ENCODE measurements around the gene NUP98. TPM values are rescaled to one million over a fixed set of nuclear protein-coding genes. Genes with fewer than 3 reads are reported as not detected.

NUP98 gene
- total and polyA plus RNA-seq, 4 donors: 10.9 to 75.0 (median 43.9) TPM

DNA sequence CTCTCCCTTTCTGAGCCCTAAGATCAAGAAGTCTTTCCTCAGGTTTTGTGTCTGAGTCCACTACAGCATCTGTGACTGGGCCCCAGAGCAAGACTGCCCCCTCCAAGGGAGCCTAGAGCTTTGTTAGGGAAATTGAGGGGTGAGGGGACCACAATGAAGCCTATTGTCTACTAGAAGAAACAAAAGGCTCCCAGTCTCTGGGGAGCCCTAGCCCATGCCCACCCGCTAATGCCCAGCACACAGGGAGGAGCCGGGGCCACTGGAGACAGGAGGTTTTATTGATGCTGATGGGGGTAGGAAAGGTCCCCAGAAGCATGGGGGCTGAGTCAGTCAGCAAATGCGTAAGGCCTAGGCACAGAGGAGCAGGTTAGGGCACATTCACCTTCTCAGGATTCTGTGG lies 29.4 kb upstream of the NUP98 start:
- H3K4me3 ChIP-seq (ENCODE audit: low read depth in 1 of 3, low read length in 3 of 3): no peak overlapping the region
- TF ChIP-seq, protein P1, sequence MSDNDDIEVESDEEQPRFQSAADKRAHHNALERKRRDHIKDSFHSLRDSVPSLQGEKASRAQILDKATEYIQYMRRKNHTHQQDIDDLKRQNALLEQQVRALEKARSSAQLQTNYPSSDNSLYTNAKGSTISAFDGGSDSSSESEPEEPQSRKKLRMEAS (IDR thresholded peaks at IDR 0.05): no peak
- TF ChIP-seq, protein P2, sequence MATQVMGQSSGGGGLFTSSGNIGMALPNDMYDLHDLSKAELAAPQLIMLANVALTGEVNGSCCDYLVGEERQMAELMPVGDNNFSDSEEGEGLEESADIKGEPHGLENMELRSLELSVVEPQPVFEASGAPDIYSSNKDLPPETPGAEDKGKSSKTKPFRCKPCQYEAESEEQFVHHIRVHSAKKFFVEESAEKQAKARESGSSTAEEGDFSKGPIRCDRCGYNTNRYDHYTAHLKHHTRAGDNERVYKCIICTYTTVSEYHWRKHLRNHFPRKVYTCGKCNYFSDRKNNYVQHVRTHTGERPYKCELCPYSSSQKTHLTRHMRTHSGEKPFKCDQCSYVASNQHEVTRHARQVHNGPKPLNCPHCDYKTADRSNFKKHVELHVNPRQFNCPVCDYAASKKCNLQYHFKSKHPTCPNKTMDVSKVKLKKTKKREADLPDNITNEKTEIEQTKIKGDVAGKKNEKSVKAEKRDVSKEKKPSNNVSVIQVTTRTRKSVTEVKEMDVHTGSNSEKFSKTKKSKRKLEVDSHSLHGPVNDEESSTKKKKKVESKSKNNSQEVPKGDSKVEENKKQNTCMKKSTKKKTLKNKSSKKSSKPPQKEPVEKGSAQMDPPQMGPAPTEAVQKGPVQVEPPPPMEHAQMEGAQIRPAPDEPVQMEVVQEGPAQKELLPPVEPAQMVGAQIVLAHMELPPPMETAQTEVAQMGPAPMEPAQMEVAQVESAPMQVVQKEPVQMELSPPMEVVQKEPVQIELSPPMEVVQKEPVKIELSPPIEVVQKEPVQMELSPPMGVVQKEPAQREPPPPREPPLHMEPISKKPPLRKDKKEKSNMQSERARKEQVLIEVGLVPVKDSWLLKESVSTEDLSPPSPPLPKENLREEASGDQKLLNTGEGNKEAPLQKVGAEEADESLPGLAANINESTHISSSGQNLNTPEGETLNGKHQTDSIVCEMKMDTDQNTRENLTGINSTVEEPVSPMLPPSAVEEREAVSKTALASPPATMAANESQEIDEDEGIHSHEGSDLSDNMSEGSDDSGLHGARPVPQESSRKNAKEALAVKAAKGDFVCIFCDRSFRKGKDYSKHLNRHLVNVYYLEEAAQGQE (IDR thresholded peaks at IDR 0.05): no peak
- TF ChIP-seq FOXA1 (IDR thresholded peaks at IDR 0.05): no peak
- TF ChIP-seq, protein P3, sequence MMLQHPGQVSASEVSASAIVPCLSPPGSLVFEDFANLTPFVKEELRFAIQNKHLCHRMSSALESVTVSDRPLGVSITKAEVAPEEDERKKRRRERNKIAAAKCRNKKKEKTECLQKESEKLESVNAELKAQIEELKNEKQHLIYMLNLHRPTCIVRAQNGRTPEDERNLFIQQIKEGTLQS (IDR thresholded peaks at IDR 0.05): no peak
- H3K4me1 ChIP-seq (ENCODE audit: control insufficient read depth in 4 of 4, insufficient read depth in 4 of 4, low read length in 3 of 4): peaks cover 0 to 4% (median 1%) of the 10 kb centered on the region in 4 donors
- no peak for DNase-seq (ENCODE audit: low spot score)
- peaks cover 4 to 17% (median 13%) of the 10 kb centered on the region in 4 donors for H3K36me3 ChIP-seq (ENCODE audit: control insufficient read depth in 4 of 4, insufficient read depth in 3 of 4, low read depth in 1 of 4, low read length in 3 of 4)
- H3K9ac ChIP-seq (ENCODE audit: low read depth in 1 of 2, low read length in 2 of 2): no peak overlapping the region
- H3K27me3 ChIP-seq (ENCODE audit: control insufficient read depth in 4 of 4, insufficient read depth in 4 of 4, low read length in 3 of 4): no peaks in the 10 kb centered on the region
- no peaks in the 10 kb centered on the region for H3K9me3 ChIP-seq (ENCODE audit: control insufficient read depth in 4 of 4, low read length in 3 of 4)
- WGBS: 97% methylated on average over 3 of the region's 3 CpGs
- no peak overlapping the region for H3K27ac ChIP-seq (ENCODE audit: low read depth in 1 of 2, low read length in 2 of 2)

DNA sequence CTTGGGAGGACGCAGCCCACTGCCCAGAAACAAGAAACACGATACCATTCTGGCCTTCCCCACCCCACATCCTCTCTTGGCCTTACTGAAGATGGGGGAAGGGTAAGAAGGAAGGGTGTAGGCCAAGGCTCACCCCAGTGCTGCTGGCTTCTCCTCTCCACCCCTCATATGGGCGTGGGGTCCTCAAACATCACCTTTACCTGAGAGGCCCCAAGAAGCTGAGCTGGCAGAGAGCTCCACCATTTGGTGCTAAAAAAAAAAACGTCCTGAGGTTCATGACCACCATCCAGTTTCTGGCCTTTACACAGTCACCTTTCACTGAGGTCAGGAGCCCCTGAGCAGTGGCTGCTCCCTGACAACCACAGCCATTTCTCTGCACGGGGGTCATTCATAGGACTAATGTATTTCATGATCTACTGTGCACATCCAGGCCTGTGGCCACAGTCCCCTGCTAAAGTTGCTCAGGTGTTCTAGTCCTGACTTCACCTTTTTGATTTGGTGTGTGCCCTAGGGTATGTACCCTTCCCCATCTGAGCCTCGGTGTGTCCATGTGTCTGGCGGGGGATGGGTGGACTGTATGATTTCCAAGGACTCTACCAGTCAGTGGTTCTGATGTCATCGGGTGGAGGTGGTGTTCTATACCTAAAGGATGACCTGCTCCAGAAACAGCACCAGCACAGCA lies 28.3 kb upstream of the NUP98 start:
- no peaks in the 10 kb centered on the region for H3K9me3 ChIP-seq (ENCODE audit: control insufficient read depth in 4 of 4, low read length in 3 of 4)
- H3K9ac ChIP-seq (ENCODE audit: low read depth in 1 of 2, low read length in 2 of 2): no peak overlapping the region
- DNase-seq (ENCODE audit: low spot score): no peak
- no peaks in the 10 kb centered on the region for H3K4me1 ChIP-seq (ENCODE audit: control insufficient read depth in 4 of 4, insufficient read depth in 4 of 4, low read length in 3 of 4)
- no peaks in the 10 kb centered on the region for H3K27me3 ChIP-seq (ENCODE audit: control insufficient read depth in 4 of 4, insufficient read depth in 4 of 4, low read length in 3 of 4)
- peaks cover 4 to 21% (median 13%) of the 10 kb centered on the region in 4 donors for H3K36me3 ChIP-seq (ENCODE audit: control insufficient read depth in 4 of 4, insufficient read depth in 3 of 4, low read depth in 1 of 4, low read length in 3 of 4)
- WGBS: 85% methylated on average over 8 of the region's 8 CpGs
- H3K4me3 ChIP-seq (ENCODE audit: low read depth in 1 of 3, low read length in 3 of 3): no peak overlapping the region
- TF ChIP-seq HNF4A (conservative IDR thresholded peaks at IDR 0.05) (no peak), EGR1 (IDR thresholded peaks at IDR 0.05; ENCODE audit: low read depth in 2 of 2) (no peak)
- TF ChIP-seq, protein P1 (IDR thresholded peaks at IDR 0.05): no peak
- TF ChIP-seq, protein P2 (IDR thresholded peaks at IDR 0.05): no peak
- TF ChIP-seq, protein P4, sequence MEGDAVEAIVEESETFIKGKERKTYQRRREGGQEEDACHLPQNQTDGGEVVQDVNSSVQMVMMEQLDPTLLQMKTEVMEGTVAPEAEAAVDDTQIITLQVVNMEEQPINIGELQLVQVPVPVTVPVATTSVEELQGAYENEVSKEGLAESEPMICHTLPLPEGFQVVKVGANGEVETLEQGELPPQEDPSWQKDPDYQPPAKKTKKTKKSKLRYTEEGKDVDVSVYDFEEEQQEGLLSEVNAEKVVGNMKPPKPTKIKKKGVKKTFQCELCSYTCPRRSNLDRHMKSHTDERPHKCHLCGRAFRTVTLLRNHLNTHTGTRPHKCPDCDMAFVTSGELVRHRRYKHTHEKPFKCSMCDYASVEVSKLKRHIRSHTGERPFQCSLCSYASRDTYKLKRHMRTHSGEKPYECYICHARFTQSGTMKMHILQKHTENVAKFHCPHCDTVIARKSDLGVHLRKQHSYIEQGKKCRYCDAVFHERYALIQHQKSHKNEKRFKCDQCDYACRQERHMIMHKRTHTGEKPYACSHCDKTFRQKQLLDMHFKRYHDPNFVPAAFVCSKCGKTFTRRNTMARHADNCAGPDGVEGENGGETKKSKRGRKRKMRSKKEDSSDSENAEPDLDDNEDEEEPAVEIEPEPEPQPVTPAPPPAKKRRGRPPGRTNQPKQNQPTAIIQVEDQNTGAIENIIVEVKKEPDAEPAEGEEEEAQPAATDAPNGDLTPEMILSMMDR (IDR thresholded peaks at IDR 0.05; ENCODE audit: low read depth, low read length, missing input control): no peak
- H3K27ac ChIP-seq (ENCODE audit: low read depth in 1 of 2, low read length in 2 of 2): no peak overlapping the region
